Stimulated activated CD8-positive, alpha-beta memory T cell treated with anti-CD3 and anti-CD28 coated beads, Interleukin-2, amount 100 ng/mL, for 48 hours (primary cell): ENCODE measurements around the gene GPR84.

ENCODE experiments used
- DNase-seq, 2 donors: peaks; one replicate each; pipeline ENCODE4 v3.0.0-alpha.2; 2020; ENCODE audit warnings: low read depth in 2 of 2

GPR84 gene

DNA sequence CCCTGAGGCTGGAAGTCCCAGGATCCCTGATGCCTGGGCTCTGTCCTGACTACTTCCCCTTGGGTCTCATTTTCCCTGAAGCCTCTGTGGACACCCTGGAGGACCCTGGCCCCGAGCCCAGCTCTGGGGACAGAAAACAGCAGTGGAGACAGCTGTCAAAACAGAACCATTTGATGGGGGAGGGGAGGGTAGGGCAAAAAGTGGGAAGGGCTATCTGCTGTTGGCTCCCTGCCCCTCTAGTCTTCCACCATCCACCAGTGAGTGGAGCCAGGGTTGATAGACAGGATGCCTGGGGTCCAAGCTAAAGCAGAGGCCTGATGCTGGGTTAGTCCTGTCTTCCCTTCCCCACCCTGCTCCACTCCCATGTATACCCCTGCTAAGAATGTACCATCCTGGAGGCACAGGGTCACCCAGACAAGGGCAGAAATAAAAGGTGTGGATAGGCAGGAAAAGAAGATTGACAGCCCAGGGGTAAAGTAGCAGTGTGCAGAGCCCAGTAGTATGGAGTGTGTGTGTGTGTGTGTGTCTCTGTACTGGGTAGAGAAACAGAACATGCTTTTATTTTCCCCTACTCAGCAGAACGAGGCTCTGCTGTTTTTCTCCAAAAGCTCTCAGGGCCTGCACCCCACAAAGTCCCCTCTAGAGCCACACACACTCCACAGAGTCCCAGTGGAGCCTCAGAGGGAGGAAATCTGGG is 10.4 kb upstream of the GPR84 start:
- no peak for DNase-seq

DNA sequence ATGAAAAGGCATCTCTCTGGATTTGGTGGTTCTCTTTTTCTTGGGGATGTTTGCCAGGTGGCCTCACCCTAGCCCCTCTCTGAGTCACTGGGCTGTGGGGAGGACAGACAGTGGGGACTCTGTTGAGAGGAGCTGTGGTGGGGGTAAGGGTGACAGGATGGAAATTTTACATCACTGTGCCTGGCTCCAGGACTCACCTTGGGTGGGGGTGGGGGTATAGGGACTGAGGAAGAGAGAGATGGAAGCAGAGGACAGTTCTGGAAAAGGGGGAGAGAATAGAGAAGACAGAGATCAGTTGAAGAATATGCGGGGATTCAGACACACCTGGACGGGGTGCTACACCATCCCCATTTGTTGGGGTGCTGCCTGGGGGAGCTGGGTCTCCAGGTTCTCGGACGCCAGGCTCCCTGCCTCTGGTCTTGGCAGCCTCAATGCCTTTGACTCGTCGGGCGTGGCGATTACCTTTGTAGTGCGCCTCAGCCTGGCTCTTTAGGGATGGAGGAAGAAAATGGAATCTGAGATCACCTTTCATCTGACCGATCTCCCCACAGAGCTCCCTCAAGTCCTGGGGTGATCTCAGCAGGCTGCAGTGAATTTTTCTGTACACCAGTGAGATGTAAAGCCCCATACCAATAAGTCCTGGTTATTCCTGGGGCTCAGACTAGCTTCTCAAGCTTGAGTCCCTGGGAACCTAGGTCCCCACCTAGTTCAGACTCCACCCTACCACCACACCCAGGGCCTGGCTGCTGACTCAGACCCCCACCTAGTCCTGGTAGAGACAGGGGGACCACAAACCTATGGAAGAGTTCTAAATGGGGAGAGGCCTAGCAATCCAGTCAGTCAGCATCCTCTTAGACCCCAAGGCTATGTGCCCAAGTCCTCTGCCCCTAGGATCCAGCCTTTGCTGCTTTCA is 9.6 kb upstream of the GPR84 start:
- DNase-seq: no peak

DNA sequence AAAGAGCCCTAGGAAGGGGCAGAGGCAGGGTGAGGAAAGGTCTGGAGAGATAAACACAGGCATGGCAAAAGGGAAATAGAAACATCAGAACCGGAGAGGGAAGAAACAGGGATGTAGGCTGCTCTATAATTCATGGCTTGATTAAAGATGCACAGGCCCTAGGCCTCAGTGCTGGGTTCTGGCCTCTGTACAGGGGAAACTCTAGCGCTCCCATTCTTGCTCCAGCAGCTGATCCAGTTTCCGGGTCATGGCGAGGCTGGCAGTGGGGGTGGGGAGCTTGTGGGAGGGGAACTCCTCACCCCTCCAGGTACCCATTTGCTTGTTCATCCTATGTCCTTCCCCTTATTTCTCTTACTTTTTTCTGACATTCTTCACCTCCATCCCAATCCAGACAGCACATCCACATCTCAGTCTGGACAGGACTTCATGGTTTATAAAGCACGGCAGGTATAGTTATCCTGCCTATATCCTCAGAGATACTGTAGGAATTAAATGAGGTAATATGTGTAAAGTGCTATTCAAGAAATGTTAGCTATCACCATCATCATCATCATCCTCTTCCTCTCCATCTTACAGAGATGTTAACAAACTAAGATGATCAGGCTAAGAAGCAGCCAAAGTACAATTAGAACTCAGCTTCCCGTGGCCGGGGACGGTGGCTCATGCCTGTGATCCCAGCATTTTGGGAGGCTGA is 8.0 kb upstream of the GPR84 start:
- DNase-seq: no peak

DNA sequence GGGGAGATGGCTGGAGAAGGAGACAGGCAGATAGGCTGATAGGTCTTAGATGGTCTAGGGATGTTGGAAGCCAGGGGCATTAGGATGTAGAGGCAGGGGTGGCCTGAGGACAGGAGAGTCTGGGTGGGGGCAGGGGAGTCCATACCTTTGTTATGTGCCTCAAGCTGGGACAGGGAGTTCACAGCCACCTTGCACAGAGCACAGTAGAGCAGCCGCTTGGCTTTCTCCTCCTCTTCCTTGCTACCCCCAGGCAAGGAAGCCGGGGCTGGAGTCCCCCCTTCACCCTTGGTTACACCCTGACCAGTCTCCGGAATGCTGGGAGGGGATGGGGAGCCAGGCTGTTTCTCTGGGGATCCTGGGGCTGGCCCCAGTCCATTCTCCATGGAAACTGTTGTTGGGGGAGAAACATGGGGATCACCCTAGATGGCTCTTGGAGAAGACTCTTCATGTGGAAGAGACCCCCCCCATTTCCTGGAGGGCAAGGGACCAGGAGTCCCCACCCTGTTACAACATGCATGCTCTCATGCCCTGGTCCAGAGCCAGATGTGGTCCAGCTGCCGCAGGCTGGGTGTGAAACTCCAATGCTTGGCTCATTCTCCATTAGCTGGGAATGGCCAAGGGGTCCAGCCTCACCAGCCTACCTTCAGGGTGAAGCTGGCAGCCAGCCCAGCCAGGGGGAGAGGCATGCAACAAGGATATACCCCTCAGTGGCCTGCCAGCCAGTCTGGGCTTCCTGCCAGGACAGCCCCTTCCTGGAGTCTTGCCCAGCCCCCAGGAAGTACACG is 7.2 kb upstream of the GPR84 start:
- no peak for DNase-seq

DNA sequence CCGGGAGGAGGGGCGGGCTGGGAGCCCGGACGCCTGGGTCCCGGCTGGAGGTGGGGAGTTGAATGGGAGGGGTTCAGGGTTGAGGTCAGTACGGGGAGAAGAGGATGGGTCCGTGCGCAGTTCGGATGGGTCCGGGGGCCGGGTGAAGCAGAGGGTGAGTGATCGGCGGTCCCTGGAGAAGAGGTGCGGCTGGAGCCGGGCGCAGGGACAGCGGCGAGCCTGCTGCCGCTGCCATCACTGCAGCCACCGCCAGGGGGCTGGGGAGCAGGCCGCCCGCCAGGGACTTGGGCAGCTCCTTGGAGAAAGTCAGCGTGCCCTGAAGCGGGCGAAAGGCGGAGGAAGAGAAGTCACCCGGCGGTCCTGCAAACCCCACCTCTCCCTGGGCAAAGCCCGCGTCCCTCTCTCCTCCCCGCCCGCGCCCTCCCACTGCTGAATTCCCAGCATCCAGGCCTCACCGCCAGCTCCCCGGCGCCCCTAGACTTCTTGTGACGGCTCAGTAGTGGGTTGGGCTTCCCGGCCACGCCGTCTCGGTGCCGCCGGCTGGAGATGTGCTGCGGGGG is 6.0 kb upstream of the GPR84 start:
- DNase-seq: no peak

DNA sequence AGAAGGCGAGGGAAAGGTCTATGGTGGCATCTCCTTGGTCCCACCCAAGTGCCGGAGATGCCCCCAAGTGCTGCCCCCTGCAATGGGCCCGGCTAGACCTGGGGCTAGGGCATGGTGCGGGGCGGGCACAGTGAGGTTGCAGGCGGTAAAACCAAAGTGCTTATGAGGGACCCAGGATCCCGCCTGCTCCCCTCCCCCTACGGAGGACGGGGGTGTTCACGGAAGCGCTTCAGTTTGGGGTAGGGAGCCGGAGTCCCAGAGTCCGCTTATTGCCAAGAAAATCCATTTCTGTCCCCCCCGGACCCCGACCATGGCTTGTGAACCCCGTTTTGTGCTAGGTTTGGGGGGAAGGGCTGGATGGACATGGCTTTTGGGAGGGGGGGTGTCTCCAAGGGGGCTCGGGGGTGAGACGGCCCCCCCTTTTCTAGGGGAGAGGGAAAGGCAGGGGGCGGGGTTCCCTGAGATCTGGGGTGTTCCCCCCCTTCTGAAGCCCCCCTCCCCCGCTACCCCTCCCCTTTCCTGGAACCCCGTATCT is 5.4 kb upstream of the GPR84 start:
- DNase-seq: no peak

DNA sequence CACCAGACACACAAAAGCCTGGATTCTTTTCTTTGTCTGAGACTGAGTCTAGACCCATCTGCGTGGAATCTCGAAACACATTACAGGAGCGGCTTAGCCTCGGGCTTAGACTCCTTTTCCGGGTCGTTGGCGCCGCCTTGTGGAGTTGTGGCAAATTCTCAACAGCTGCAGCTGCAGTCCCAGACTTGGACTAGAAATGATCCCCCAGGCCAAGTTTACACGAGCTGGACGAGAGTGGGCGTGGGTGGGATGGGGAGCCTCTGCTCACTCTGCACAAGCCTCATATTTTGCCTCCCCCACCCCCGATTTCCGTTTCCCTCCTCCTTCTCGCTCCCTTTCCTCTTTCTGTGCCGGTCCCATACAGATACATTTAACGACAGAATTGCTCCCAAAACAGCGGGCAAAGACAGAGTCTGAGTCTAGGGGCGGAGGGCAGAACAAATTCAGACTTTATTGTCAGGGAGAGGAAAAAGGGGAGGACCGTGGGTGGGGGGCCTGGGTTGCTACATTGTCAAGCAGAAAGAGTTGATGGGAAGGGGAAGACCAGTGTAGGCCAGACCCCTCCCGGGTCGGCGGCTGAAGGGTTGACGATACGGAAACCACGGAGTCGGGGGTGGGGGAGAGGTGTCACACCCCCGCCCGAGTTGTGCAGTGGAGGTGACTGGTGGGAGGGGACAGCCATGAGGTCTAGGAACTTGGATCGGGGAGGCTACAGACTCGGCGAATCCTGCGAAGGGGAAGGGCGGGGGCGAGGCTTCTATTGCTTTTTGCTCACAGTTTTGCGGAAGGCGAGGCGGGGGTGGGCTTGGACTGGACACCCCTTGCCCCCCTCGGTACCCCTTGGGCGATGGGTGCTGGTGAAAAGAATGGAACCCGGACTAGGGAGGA is 4.7 kb upstream of the GPR84 start:
- peak; percentile 84 to 86 for DNase-seq

DNA sequence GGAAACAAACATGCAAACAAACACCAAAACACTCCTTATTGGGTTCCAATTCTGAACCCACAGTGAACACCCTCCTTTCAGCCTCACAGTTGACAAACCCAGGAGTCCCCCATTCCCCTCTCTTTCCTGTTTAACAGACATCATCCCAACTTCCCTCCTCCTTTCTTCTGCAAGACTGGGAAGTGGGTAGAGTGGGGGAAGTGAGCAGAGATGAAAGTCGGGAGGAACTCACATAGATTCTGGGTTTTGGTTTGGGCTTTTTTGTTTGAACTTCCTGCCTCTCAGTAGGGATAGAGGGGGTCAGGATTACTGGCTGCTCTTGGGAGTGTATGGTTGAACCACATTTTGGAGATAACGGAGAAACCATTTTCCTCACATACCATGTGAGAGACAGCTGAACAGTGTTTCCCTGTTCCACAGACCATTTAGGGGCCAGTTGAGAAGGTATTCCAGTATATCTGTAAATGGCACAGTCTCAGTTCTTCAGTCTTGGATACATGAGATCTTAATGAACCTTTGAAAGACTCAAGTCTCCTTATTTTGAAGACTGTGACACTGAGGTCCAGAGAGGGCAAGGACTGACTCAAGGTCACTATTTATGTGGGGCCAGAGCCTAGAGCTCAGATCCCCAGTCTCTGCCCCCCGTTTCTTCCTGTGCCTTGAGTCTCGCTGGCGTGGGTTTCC is 3.9 kb upstream of the GPR84 start:
- no peak for DNase-seq

DNA sequence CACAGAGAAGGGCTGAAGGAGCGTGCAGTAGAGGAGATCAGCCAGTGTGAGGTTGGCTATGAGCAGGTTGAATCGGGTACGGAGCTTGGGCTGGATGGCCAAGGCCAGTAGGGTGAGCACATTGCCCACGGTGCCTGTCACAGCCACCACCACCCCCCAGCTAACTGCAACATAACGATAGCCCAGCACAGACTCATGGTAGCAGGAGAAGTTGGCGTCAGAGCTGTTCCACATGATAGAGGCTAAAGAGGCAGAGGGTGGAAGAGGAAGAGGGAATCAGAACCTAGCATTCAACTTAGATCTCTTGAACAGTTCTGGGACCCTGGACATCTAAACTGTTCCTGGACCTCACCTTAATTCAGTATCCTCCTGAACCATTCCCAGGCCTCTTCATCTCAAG is 668 bp downstream of the GPR84 start:
- no peak for DNase-seq

DNA sequence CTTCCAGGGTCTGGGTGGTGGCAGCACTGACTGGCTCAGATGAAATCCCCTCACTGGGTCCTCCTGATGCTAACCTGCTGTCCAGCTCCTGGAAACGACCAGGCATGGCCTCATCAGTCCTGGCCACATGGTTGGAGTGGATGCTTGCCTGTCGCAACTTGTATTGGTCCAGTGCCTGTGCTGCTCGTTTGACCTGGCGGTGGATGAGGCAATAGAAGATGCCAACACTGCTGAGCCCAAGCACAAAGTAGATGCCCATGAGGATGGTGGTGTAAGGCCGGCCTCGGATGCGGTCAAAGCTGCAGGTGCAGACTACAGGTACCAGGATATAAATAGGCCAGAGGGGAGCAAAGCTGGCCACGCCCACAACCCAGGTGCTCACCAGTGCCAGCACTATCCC is 1.2 kb downstream of the GPR84 start:
- no peak for DNase-seq

DNA sequence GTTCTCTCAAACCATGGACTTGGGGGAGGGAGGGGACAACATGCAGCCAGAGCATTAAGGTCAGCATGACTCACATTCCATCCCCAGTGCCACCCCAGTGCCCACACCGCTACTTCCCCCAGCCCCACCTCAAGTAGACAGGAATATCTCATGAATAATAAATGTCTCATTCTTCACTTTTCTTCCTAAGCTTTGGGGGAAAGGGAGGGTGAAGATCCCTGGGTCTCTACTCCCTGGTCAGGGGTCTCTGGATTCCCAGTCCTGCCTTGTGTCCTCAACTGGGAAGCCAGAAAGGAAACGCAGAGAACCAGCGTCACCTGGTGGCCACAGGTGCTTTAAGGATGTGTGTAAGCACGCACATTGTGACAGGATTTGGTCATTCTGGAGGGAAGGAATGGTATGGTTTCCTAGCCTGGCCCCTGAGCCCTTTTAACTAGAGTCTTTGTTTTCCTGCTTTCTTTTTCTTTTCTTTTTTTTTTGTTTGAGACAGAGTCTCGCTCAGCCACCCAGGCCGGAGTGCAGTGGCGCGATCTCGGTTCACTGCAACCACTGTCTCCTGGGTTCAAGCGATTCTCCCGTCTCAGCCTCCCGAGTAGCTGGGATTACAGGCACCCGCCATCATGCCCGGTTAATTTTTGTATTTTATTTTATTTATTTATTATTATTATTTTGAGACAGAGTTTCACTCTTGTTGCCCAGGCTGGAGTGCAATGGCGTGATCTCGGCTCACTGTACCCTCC is 3.4 kb downstream of the GPR84 start:
- peak; percentile 26 to 46 for DNase-seq

DNA sequence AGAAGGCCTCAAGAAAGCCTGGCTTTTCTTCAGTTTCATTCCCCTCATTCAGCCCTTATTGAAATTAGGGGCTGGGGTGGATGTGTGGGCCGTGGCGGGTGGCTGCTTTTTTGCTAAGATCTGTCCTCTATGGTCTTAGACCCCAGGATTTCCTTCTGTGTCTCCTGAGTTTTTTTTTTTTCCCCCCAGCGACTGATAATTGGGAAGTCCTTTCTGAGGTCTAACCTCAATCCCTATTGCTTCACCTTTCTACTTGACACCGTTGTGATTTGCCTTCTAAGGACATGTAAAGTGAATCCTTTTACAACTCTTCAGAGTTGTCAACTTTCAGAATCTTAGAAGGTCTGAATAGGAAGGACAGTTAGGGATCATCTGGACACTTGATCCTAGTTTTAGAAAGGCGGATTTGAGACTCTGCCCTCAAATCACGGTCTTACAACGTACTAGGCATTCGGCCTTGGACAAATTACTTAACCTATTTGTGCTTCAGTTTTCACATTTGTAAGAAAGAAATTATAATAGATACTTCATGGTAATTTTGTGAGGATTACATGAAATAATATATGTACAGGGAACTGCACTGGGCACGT is 4.4 kb downstream of the GPR84 start:
- DNase-seq: no peak

DNA sequence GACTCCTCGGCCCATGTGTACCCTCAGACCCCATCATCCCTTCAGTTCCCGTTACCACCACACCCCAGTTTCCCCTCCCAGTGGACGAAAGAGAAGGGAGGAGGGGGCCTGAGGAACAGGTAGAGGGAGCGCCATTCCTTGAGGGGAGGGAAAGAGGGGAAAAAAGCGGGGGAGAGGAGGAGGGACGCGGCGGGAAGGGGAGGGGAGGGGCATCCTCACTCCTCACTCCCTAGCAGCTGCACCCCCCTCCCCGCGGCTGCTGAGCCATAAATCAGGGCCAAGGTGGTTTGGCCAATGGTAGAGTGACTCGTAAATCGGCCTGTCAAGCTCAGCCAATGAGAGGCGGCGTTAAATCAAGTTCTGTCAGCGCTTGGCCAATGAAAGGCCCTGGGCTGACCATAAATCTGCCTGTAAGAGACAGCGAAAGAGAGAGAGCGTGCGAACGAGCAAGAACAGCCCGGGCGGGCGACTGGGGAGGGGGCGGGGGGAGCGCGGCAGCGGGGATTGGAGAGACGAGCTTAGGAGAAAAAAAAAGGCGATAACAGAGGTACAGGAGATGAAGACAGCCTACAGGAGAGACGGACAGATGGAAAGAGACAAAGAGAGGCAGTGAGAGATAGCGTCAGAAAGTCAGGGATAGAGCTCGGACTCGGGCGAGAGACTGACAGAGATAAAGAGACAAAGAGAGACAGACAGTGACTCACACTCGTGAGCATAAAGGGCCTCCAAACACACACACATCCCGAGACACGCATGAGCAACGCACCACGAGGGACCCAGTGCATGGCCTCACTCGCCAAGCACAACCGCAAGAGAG is 5.1 kb downstream of the GPR84 start:
- peak; percentile 73 to 85 for DNase-seq

DNA sequence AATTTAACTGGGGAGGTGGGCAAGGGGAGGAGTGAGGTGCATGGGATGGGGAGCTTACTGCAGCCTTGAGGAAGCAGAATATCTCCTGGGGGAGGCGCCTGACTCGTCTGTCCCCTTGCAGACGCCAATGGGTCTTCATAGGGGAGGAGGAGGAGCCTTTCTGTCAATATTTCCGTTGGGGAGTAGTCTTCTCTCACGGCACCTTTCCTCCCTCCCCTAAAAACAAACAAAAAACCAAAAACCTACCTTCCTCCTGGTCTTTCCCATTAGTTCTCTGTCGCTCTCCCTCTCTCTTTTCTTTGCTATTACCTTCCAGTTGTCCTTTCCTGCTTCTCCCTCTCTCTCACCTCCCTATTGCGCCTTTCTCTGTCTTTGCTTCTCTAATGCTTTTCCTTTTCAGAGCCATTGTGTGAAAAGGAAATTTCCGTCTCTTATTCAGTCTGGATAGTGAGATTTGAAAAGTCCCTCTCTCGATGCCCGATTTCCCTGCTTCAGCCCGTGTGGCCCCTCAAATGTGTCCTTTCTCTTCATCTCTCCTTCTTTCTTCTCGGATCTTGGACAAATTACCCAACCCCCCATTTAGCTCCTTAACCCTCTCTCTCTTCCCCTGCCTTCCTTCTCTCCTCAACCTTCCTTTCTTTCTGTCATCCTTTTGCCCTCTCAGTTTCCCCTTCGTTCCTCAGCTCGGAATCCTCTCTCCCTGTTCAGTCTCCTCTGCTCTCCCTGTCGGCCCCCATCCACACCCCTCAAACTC is 5.9 kb downstream of the GPR84 start:
- DNase-seq: no peak

DNA sequence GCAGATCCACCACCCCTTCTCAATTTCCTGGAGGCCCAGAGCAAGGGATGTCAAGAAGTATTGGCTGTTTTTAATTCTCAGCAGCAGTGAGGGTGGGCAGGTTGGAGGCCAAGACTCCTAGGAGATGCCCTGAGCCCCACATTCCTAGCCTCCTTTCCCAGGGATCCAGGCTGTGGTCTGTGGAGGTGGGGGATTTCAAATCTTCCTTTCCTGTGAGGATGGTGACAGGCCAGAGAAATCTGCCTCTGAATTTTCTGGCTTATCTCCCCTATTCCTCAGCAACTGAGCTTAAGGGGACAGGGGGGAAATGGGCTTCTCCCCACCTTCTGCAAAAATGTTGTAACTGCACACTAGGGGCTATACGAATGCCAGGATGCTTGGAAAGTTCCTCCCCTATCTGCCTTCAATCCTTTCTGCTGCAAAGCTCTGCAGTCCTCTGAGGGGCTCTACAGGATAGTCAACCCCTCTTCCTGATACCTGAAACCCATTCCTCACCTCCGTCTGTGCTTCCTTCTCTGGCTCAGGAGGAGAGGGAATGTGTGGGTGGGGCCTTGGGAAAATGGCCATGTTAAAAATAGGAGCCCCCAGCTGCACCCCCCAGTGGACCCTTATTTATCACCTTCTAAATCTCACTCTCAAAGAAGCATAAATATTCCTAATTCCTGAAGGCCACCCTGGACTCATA is 6.6 kb downstream of the GPR84 start:
- no peak for DNase-seq

DNA sequence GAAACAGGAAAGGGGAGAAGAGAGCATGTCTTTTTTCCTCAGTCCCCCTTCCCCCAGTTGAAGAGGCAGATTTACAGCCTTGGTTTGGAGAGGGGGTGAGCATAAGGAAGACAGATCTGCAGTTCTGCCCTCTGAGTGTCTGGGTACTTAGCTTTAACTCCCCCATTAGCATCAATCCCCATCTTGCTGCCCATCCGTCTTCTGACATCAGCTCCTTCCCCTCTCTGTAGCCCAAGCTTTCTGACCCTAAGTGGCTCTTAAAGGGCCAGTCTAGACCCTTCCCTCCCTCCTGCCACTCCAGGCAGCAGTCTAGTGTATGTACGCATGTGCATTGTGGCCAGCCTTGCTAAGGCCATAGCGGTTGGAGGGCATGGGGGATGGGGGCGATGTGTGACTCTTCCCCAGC is 7.3 kb downstream of the GPR84 start:
- no peak for DNase-seq
